HepG2 (cell line): ENCODE measurements around the gene SPACDR. TPM values are rescaled to one million over a fixed set of nuclear protein-coding genes. Genes with fewer than 3 reads are reported as not detected.

Source experiments
- ETS1 ChIP-seq: sonication (generic); formaldehyde crosslinking; IDR thresholded peaks from 2 replicates; pipeline ENCODE4 v1.4.0; 2020; ENCODE audit warnings: missing genetic modification reagents
- GABPB1 ChIP-seq: IDR thresholded peaks from 2 replicates; pipeline ENCODE4 v1.6.1; 2016; ENCODE audit warnings: mild to moderate bottlenecking, missing genetic modification reagents, moderate library complexity, missing compliant biosample characterization
- HES4 ChIP-seq: sonication (generic); formaldehyde crosslinking; IDR thresholded peaks from 2 replicates; pipeline ENCODE4 v1.9.0; 2021; ENCODE audit warnings: mild to moderate bottlenecking, missing genetic modification reagents, borderline replicate concordance
- JUND ChIP-seq: sonication (generic); formaldehyde crosslinking; IDR thresholded peaks from 2 replicates; pipeline ENCODE4 v1.8.0; 2022; ENCODE audit warnings: mild to moderate bottlenecking, missing genetic modification reagents
- MEIS2 ChIP-seq: sonication (generic); formaldehyde crosslinking; IDR thresholded peaks from 2 replicates; pipeline ENCODE4 v1.9.0; 2021; ENCODE audit warnings: mild to moderate bottlenecking, missing genetic modification reagents
- MYPOP ChIP-seq: sonication (generic); formaldehyde crosslinking; IDR thresholded peaks from 2 replicates; pipeline ENCODE4 v1.8.1; 2023; ENCODE audit warnings: mild to moderate bottlenecking, moderate library complexity, missing genetic modification reagents
- PATZ1 ChIP-seq: sonication (generic); formaldehyde crosslinking; IDR thresholded peaks from 2 replicates; pipeline ENCODE4 v1.4.0; 2020; ENCODE audit warnings: missing genetic modification reagents
- PPARG ChIP-seq: conservative IDR thresholded peaks from 2 replicates; pipeline ENCODE4 v1.6.1; 2016; ENCODE audit warnings: missing biosample characterization, missing genetic modification reagents
- SCMH1 ChIP-seq: sonication (generic); formaldehyde crosslinking; IDR thresholded peaks from 2 replicates; pipeline ENCODE4 v1.9.0; 2021; ENCODE audit warnings: missing genetic modification reagents, mild to moderate bottlenecking, borderline replicate concordance
- SMYD3 ChIP-seq: sonication (generic); formaldehyde crosslinking; IDR thresholded peaks from 2 replicates; pipeline ENCODE4 v1.8.1; 2023; ENCODE audit warnings: mild to moderate bottlenecking, missing genetic modification reagents
- SP140L ChIP-seq: sonication (generic); formaldehyde crosslinking; IDR thresholded peaks from 2 replicates; pipeline ENCODE4 v1.4.0; 2020; ENCODE audit warnings: missing genetic modification reagents, borderline replicate concordance
- TEAD3 ChIP-seq: optimal IDR thresholded peaks from 2 replicates; pipeline ENCODE3; 2016; ENCODE audit warnings: borderline replicate concordance
- THYN1 ChIP-seq: sonication (generic); formaldehyde crosslinking; IDR thresholded peaks from 2 replicates; pipeline ENCODE4 v1.8.1; 2023; ENCODE audit warnings: low read depth, mild to moderate bottlenecking, moderate library complexity, missing genetic modification reagents, borderline replicate concordance
- U2AF2 ChIP-seq: fragments of 200-400 bp; formaldehyde crosslinking; IDR thresholded peaks from 2 replicates; pipeline ENCODE4 v1.6.1; 2017; ENCODE audit warnings: low read depth, mild to moderate bottlenecking, low read length
- ZFP36 ChIP-seq: fragments of 150-350 bp; IDR thresholded peaks from 2 replicates; pipeline ENCODE4 v1.6.1; 2018; ENCODE audit warnings: borderline replicate concordance, low read length, low read depth; ENCODE audit not compliant: partially characterized antibody
- ZFP90 ChIP-seq: sonication (generic); formaldehyde crosslinking; IDR thresholded peaks from 2 replicates; pipeline ENCODE4 v1.8.0; 2022; ENCODE audit warnings: missing genetic modification reagents, mild to moderate bottlenecking, inconsistent platforms, borderline replicate concordance
- ZNF33A ChIP-seq: sonication (generic); formaldehyde crosslinking; IDR thresholded peaks from 2 replicates; pipeline ENCODE4 v1.5.1; 2020; ENCODE audit warnings: missing genetic modification reagents, mild to moderate bottlenecking, moderate library complexity, borderline replicate concordance
- ZNF414 ChIP-seq: sonication (generic); formaldehyde crosslinking; IDR thresholded peaks from 2 replicates; pipeline ENCODE4 v1.5.0; 2020; ENCODE audit warnings: missing genetic modification reagents
- ZNF547 ChIP-seq: sonication (generic); formaldehyde crosslinking; IDR thresholded peaks from 2 replicates; pipeline ENCODE4 v1.5.1; 2020; ENCODE audit warnings: mild to moderate bottlenecking, missing genetic modification reagents
- ZNF770 ChIP-seq: sonication (generic); formaldehyde crosslinking; IDR thresholded peaks from 2 replicates; pipeline ENCODE4 v1.5.0; 2020; ENCODE audit warnings: mild to moderate bottlenecking, missing genetic modification reagents
- ZSCAN9 ChIP-seq: IDR thresholded peaks from 2 replicates; pipeline ENCODE4 v1.6.1; 2016; ENCODE audit warnings: borderline replicate concordance
- polyA plus RNA-seq, 8 experiments: library from polyadenylated mRNA; depleted of rRNA in 3 of 8; stranded (reverse) in 7 of 8; unstranded in 1 of 8; fragments of >200 nt; fragmentation: Illumina TruSeq in 4 of 8; extraction: Trizol in 4 of 8; gene quantifications; 2 replicates each; pipeline versions ENCODE4 v1.2.1 to v1.2.3, GENCODE V29; 2011 to 2016; ENCODE audit warnings: low read depth in 4 of 8, missing spikeins in 1 of 8, mixed read lengths in 1 of 8; ENCODE audit not compliant: insufficient read depth in 1 of 8
- total RNA-seq, 5 experiments: library from RNA; depleted of rRNA; stranded (reverse); fragments of >200 nt; fragmentation: Illumina TruSeq; extraction: Trizol; gene quantifications; 2 replicates each; pipeline ENCODE4 v1.2.3, GENCODE V29; 2016; ENCODE audit warnings: low read depth in 1 of 5

SPACDR gene
- total and polyA plus RNA-seq, 2 of the 13 experiments (the other 11 are each of a cell fraction or from before 2014, with no cell fraction given) = 0.41 TPM; not detected in 1

- TF ChIP-seq GABPB1 (CRISPR knock-in tag) (peak; percentile 67; the same call in 1 of the 2 replicates), ZFP90 (CRISPR knock-in tag) (no peak), JUND (no peak), MEIS2 (CRISPR knock-in tag) (no peak), PPARG (peak; percentile 78; the same call in 1 of the 2 replicates), THYN1 (no peak), SMYD3 (CRISPR knock-in tag) (no peak), ETS1 (no peak), ZSCAN9 (CRISPR knock-in tag) (no peak), ZNF770 (CRISPR knock-in tag) (no peak; the same call in 1 of the 2 replicates), HES4 (CRISPR knock-in tag) (no peak), ZNF33A (CRISPR knock-in tag) (no peak), SCMH1 (CRISPR knock-in tag) (no peak), PATZ1 (peak; percentile 89), ZFP36 (no peak), MYPOP (peak; percentile 86; the same call in 1 of the 2 replicates), SP140L (CRISPR knock-in tag) (no peak), ZNF547 (no peak; the same call in 1 of the 2 replicates), U2AF2 (no peak), ZNF414 (CRISPR knock-in tag) (no peak), TEAD3 (CRISPR knock-in tag) (peak; percentile 32)
These were observed 29.6 kb upstream of the SPACDR start (continued) for GRCh38 chr7:100493476-100494264.
